GM19372 (cell line): ENCODE measurements around the gene PDILT.

ENCODE experiments used
- ATAC-seq: cut with Tn5 transposase; IDR thresholded peaks from one replicate; pipeline ENCODE4 v1.9.1; 2021; ENCODE audit warnings: mild to moderate bottlenecking, low read depth, moderate library complexity; ENCODE audit not compliant: unreplicated experiment

Gene PDILT

GRCh38 chr16:20372701-20373100 lies 31.8 kb downstream of the PDILT start:
- no peak for ATAC-seq

GRCh38 chr16:20369452-20370054 lies 35.0 kb downstream of the PDILT start:
- ATAC-seq: no peak

GRCh38 chr16:20364051-20364450 lies 40.5 kb downstream of the PDILT start:
- no peak for ATAC-seq

- no peak for ATAC-seq
These were observed 41.3 kb downstream of the PDILT start for GRCh38 chr16:20363191-20363590.

- ATAC-seq: no peak
These were observed 44.5 kb downstream of the PDILT start for GRCh38 chr16:20359997-20360396.

GRCh38 chr16:20355114-20355782 lies 49.3 kb downstream of the PDILT start:
- ATAC-seq: no peak

GRCh38 chr16:20353379-20353778 lies 51.2 kb downstream of the PDILT start:
- no peak for ATAC-seq

GRCh38 chr16:20352615-20353014 lies 51.9 kb downstream of the PDILT start, which contains the start of gene UMOD:
UMOD (minus strand) TSS chr16:20352715; CDS start chr16:20350737, 1,978 bp downstream.
- no peak for ATAC-seq

GRCh38 chr16:20349615-20350014 lies 54.9 kb downstream of the PDILT start:
- no peak for ATAC-seq

GRCh38 chr16:20348365-20349185 lies 56.0 kb downstream of the PDILT start:
- no peak for ATAC-seq

- ATAC-seq: no peak
These were observed 56.7 kb downstream of the PDILT start for GRCh38 chr16:20347666-20348364.

GRCh38 chr16:20344611-20345010 lies 59.9 kb downstream of the PDILT start:
- no peak for ATAC-seq

- no peak for ATAC-seq
These were observed 64.8 kb downstream of the PDILT start for GRCh38 chr16:20339744-20340143.

GRCh38 chr16:20336955-20337354 lies 67.6 kb downstream of the PDILT start:
- ATAC-seq: no peak

GRCh38 chr16:20334396-20334795 lies 70.1 kb downstream of the PDILT start:
- no peak for ATAC-seq

GRCh38 chr16:20333120-20333519 lies 71.4 kb downstream of the PDILT start:
- no peak for ATAC-seq

GRCh38 chr16:20332411-20332810 lies 72.1 kb downstream of the PDILT start:
- ATAC-seq: no peak

- ATAC-seq: no peak
These were observed 72.9 kb downstream of the PDILT start for GRCh38 chr16:20331635-20332034.

GRCh38 chr16:20329392-20330138 lies 75.0 kb downstream of the PDILT start:
- no peak for ATAC-seq

GRCh38 chr16:20327444-20328041 lies 77.0 kb downstream of the PDILT start, which contains the start of gene GP2:
GP2 (minus strand) TSS chr16:20327513; CDS start chr16:20326431, 1,082 bp downstream.
- ATAC-seq: no peak
